ENCODE data around the gene ZNF683.

- TF ChIP-seq CTCF (IDR thresholded peaks at IDR 0.05) (no peak), POLR2A (IDR thresholded peaks at IDR 0.05) (no peak)
Observed at GRCh38 chr1:26367441-26367840, 5.1 kb downstream of the ZNF683 start.
